Stimulated activated naive CD4-positive, alpha-beta T cell treated with Interleukin-2 at 50 U/mL for 16 hours (primary cell): ENCODE data around the gene LHX8.
"Not testable (repeated sequence)": the region's sequence is repeated elsewhere in the genome, so short reads cannot be mapped to it uniquely, and the experiment has no call there.

Experiments
- DNase-seq: peaks from one replicate; lab custom pipeline; 2025; lab: John Stamatoyannopoulos, UW

The LHX8 gene

GRCh38 chr1:75132812-75133619 is 1.2 kb upstream of the LHX8 start:
- no peak for DNase-seq

GRCh38 chr1:75134647-75135572 is 722 bp downstream of the LHX8 start:
- DNase-seq, result no peak

DNA sequence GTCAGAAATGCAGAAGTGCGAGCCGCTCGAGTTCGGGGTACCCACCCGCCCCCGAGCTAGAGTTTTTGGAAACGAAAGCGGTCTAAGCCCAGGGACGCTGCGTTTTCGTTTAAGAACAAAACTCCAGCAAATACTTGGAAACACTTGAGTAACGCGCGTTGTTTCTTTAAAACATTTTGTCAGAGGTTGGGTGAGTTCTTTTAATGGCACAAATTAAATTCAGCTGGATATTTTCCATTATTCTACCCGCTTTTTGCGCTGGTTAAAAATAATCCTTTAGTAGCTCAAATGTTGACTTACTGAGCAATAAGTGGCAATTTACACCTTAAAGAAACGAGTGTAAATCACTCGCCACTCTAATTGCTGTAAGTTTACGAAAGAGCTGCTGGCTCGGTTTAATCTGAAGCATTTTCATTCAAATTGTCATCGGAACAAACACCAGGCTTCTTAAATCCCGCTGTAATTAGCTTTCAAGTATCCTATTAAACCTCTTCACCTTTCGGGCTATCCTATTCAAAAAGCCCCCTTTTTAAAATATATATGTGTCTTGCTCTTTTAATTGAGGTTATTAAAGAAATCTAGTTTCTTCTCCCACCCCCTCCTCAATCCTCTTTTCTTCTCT is 1.5 kb downstream of the LHX8 start:
- no peak for DNase-seq

GRCh38 chr1:75136195-75136815 is 2.1 kb downstream of the LHX8 start:
- DNase-seq, result no peak

GRCh38 chr1:75136921-75137641 is 2.9 kb downstream of the LHX8 start:
- no peak for DNase-seq

DNA sequence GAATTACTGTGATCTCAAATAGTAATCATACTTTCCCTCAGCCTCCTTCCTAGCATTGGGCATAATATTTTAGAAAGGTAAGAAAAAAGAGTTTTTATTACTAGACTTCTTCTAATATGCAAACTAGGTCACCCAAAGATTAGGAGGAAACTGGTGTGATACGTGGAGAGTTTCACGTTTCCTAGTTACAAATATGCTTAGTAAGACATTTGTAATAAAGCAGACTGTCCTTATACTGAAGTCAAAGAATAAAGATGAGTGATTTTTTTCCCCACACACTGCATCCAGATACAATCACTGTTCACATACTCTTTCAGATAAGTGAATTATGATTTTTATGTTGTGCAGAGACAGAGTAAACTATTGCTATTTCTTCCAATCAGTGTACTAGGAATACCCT is 17.9 kb downstream of the LHX8 start:
- DNase-seq, result no peak

GRCh38 chr1:75159154-75159553 is 25.0 kb downstream of the LHX8 start:
- DNase-seq, result no peak

DNA sequence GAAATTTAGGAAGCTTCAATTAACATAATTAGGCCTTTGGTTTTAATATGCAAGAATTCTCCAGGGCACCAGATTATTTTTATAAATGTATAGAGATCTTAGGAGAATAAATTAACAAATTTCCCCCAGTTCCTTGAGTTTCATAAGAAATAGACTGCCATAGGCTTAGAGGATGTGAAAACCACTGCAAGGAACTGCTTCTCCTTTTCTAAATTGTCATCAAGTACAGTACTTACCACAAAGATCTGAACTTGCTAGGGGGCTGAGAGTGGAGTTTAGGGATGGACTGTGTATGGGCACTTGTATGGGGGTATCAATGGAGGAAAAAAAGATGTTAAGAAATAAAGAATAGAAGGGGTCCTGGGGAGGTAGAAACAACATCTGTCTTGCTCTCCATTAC is 31.1 kb downstream of the LHX8 start:
- DNase-seq, result no peak

GRCh38 chr1:75166821-75167220 is 32.6 kb downstream of the LHX8 start:
- no peak for DNase-seq

DNA sequence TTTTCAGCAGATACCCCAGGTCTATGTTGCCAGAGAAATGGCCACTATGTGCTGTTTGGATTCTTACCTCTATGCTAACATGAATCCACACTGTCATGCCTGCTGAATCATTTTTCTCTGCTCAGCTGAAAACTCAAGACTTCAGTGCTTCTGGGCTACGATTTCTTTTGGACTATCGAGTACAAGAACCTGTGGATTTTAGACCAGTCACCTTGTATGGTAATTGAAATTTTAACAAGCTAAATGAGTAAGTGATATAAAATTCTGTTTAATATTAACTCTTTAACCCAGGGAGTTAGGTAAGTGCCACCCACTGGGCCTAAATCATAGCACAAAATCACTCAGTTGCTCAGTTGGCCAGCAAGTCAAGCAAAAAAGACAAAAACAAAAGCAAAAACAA is 35.8 kb downstream of the LHX8 start:
- DNase-seq, result no peak

GRCh38 chr1:75170981-75171380 is 36.8 kb downstream of the LHX8 start:
- DNase-seq, result no peak

DNA sequence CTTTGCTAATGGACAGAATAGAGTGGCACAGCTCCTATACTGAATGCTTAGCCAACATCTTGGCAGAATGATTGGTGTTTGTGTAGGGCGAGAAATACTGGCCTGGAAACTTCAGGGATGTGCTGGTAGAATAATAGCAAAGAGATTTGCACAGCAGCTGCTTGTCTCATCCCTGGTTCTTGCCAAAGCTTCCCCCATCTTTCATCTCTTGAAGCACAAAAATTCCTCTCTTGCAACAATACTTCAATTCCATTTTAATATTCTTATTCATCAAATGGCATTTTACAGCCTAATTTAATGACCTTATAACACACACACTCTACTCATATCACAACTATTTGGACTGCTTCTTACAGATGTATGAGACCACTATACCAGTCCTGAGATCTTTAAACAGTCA is 37.7 kb downstream of the LHX8 start:
- DNase-seq, result no peak

DNA sequence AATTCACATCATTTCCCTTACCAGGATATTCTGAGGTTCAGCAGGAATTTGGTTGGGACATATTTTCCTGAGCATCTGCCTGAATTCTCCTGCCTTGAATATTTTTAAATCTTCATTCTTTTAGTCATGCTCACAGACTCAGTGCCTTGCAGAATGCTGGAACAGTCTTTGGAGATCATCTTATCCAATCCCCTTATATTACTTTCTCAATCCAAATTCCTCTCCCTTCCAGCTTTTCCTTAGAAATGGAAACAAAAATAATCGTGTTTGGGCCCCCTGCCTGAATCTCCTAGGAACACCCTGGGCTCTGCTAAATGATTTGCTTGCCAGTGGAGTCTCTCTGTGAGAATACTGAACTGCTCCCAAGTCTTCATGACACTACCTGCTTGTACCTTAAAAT is 38.4 kb downstream of the LHX8 start:
- DNase-seq, result no peak

DNA sequence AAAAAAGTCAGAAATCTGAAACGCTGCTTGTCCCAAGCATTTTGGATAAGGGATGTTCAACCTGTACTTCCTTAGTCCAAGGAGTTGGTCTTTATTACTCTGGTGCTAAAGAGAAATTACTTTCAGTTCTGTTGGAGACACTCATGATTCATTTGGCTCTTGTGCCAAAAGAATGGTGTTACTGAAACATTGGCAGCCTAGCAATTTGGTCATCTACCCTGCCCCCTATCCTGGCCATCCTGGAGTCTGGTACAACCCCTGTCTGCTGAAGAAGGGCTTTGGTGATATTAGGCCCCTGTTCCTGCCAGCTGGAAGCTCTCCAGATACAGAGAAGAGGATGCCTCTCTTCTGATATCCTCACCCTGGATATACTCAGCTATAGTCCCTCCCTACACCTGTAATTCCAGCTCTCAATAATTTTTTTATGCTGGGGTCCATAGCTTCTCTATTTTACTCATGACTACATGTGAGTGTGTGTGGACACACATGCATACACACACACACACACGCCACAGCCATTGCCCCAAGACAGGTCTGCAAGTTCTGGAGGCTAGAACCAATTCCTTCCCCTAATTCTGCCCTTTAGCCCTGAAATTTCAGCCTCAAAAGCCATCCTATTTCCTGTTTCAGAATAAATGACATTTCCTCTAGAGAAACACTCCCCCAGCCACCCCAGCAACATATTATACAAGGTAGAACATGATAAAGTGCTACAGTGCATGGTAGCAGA is 40.0 kb downstream of the LHX8 start:
- no peak for DNase-seq

DNA sequence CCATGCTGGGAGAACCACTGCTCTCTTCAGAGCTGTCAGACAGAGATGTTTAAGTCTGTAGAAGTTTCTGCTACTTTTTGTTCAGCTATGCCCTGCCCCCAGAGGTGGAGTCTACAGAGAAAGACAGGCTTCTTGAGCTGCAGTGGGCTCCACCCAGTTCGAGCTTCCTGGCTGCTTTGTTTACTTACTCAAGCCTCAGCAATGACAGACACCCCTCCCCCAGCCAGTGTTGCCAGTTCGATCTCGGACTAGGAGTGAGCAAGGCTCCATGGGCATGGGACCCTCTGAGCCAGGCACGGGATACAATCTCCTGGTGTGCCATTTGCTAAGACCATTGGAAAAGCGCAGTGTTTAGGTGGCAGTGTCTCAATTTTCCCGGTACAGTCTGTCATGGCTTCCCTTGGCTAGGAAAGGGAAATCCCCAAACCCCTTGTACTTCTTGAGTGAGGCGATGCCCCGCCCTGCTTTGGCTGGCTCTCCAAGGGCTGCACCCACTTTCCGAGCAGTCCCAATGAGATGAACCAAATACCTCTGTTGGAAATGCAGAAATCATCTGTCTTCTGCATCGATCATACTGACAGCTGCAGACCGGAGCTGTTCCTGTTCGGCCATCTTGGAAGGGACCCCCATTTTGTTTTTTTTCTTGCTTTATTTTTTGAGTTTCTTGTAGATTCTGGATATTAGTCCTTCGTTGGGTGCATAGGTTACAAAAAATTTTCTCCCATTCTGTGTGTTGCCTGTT is 47.2 kb downstream of the LHX8 start:
- not testable (repeated sequence) for DNase-seq

GRCh38 chr1:75188892-75189291 is 54.7 kb downstream of the LHX8 start:
- DNase-seq, result no peak

- DNase-seq, result no peak
Measured at GRCh38 chr1:75198163-75198562, 64.0 kb downstream of the LHX8 start.

DNA sequence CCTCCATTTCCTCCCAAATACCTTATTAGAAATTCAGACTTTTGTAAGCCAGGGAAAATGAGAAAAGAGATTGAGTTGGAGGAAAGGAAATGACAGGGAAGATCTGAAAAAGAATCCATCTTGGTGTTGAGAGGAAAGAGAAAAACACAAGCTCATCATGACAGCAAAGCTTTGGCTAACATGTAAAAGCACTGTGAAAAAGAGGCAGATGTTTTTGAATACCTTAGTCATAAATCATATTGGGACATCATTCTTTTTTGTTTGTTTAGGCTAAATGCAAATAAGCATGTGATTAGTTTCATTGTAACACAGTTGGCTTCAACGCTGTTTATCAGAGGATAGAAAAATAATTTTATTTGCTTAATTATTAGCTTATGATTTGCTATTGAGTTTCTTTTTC is 64.6 kb downstream of the LHX8 start:
- no peak for DNase-seq

DNA sequence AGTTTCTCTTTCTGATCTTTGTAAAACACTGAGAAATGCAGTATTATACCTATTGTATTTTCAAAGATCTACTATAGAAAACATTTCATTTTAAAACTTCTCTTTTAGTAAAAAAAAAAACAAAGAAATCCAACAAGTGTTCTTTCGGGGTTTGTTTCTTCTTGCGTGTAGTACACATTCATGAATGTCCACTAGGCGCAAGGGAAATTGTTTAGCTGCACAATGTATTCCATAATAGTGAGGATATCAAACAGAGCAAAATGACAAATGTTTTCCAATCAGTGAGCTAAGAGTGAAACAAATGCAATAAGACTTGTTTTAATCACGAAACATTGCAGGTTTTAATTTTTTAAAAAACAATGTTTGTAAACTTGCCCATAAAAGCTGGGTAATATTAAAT is 68.6 kb downstream of the LHX8 start:
- DNase-seq, result no peak
